IPS-18c (cell line): ENCODE data around the gene PRKCG.

Source experiments
- H3K4me3 ChIP-seq: 2 replicates; pipeline ENCODE4 v1.7.0; 2013; ENCODE audit warnings: low read depth, mild to moderate bottlenecking, low read length, moderate library complexity; ENCODE audit not compliant: insufficient read depth
- H3K9me3 ChIP-seq: one replicate; pipeline ENCODE4 v1.6.1; 2013; ENCODE audit warnings: mild to moderate bottlenecking, low read length, moderate library complexity; ENCODE audit not compliant: control insufficient read depth, insufficient read depth

The PRKCG gene

DNA sequence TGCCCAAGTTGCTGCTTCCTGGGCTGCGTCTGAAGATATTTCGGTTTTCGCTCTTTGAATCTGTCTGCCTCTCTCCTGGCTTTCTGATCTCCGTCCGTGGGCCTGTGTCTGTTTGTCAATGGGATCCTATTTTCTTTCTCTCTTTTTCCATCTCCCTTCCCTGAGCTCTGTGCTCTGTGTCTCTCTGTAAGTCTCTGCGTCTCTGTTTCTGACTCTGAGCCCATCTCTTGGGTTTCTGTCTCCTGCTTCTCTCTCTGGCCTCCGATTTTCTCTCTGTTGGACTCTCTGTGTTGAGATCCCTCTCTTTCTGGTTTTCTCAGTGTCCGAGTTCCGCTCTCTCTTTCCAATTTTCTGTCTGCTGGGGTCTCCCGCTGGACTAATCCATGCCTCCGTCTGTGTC lies 1.7 kb downstream of the PRKCG start:
- Histone ChIP-seq H3K9me3 (peaks cover 2% of the 10 kb centered on the region), H3K4me3 (peak overlapping the region; percentile 36)

DNA sequence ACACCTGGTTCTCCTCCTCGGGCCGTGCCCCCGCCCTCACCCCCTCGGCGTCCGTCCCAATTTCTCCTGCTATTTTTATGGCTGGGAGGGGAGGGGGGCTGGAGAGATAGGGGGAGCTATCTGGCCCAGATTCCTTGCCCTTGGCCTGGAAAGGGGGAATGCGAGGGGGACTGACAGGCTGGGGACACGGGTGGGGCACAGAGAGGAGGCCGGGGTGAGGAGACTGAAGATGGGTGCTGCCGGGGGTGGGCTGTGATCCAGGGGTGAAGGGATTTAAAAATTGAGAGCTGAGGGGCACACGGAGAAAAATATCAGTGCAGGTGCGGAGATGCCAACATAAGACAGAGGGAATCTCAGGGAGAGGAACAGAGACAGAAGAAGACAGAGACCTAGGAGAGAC lies 2.3 kb downstream of the PRKCG start:
- Histone ChIP-seq H3K9me3 (peaks cover 2% of the 10 kb centered on the region), H3K4me3 (peak overlapping the region; percentile 36; the same call in 1 of the 2 replicates)

DNA sequence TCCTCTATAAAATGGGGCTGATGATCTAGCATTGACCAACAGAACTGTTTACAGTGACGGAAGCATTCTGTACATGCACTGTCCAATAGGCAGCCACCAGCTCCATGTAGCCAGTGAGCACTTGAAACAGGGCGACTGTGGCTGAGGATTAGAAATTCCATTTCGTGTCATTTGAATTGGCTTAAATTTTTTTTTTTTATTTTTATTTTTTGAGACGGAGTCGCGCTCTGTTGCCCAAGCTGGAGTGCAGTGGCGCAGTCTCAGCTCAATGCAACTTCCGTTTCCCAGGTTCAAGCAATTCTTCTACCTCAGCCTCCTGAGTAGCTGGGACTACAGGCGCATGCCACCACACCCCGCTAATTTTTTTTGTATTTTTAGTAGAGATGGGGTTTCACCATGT lies 3.0 kb downstream of the PRKCG start:
- Histone ChIP-seq H3K4me3 (no peak overlapping the region), H3K9me3 (peaks cover 2% of the 10 kb centered on the region)

DNA sequence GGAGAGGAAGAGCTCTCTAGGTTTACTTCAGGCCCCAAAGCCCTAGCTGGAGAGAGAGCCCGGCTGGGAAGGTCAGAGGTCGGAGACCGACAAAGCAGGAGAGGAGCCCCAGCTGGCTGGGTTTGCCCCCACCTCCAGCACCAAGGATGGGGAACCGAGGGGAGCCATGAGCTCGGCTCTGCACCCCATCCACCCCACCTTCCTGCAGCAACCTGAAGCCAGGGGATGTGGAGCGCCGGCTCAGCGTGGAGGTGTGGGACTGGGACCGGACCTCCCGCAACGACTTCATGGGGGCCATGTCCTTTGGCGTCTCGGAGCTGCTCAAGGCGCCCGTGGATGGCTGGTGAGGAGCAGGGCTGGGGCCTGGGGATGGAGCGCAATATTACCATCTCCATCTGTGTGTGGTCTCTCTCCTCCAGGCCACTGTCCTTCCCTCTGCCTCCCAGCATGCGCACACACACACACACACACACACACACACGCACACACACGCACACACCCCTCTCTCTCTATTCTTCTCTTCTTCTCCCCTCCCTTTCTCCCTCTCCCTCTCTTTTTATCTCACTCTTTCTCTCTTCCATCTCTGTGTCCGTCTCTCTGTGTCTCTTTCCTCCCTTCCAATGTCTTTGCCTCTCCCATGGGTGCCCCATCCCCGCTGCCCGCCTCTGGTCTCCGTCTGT lies 10.4 kb downstream of the PRKCG start:
- no peaks in the 10 kb centered on the region for H3K9me3 ChIP-seq
- no peak overlapping the region for H3K4me3 ChIP-seq

DNA sequence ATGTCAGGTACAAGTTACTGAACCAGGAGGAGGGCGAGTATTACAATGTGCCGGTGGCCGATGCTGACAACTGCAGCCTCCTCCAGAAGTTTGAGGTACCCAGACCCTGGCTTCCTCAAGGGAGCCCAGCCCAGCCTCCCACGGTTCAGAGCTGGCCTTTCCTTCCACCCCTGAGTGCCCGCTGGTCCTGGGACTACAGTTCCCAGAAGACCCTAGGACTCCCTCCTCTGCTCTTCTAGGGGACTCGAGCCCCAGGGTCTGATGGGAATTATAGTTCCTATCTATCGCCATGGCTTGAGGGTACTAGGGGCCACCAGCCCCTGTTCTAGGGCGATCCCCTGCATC lies 11.0 kb downstream of the PRKCG start:
- no peaks in the 10 kb centered on the region for H3K9me3 ChIP-seq
- H3K4me3 ChIP-seq: no peak overlapping the region

DNA sequence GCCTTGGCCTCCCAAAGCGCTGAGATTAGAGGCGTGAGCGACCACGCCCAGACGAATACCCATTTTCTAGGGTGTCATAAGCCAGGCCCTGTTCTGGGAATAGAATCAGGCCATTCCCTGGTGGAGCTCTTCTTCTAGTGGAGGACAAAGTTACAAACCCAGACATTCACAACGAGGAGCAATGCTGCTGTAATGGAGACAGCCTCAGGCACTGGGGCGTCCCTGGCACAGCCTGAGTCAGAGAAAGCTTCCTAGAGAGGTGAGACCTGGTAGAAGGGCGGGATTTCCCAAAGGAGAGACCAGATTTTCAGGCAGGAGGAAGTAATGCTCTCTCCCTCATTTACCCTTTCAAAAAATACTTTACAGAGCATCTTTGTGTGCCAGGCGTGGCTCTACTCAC lies 12.7 kb downstream of the PRKCG start:
- Histone ChIP-seq H3K4me3 (no peak overlapping the region), H3K9me3 (no peaks in the 10 kb centered on the region)

DNA sequence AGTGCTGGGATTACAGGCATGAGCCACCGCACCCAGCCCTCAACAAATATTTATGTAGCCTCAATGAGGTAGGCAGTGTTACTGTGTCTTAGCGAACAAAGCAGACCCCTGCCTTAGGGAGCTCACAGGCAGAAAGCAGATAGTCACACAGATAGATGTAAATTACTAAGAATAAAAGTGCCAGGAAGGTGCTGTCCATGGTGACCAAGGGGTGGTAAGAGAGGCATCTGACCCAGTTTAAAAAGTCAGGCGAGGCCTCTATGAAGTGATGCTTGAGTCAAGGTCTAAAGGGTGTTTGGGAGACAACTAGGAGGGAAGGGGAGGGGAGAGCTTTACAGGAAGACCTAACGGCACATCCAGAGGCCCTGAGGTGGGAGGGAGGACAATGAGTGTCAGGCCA lies 14.7 kb downstream of the PRKCG start:
- H3K4me3 ChIP-seq: no peak overlapping the region
- H3K9me3 ChIP-seq: no peaks in the 10 kb centered on the region

DNA sequence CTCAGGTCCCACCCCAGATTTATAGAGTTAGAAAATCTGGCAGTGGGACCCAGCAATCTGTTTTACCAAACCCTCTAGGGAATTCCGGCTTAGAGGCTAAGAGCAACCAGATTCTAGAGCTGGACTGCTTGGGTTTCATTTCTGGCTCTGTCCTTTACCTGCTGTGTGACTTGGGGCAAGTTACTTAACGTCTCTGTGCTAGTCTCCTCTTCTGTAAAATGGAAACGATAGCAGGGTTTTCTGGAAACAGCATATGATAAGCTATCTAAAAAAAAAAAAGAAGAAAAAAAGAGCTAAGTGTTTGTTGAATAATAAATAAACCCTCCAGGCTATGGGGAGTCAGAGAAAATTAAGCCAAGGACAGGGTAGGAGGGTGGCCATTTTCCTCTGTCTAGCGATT lies 15.5 kb downstream of the PRKCG start:
- no peak overlapping the region for H3K4me3 ChIP-seq

DNA sequence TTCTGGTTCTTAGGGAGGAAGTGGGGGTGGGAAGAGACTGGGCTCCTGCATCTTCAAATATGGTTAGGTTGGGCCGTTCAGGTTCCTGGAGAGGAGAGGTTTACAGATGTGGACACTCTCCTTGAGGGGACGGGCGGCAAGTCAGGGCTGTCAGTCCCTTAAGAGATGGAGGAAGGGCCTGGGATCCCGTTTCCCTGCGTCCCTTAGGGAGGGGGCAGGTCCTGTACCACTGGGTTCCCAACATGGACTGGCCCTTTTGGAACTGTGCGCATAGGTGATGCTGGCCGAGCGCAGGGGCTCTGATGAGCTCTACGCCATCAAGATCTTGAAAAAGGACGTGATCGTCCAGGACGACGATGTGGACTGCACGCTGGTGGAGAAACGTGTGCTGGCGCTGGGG lies 16.2 kb downstream of the PRKCG start:
- Histone ChIP-seq H3K9me3 (no peaks in the 10 kb centered on the region), H3K4me3 (peak overlapping the region; percentile 65)

More for the DNA sequence above, 15.5 kb downstream of the PRKCG start:
- no peaks in the 10 kb centered on the region for H3K9me3 ChIP-seq

DNA sequence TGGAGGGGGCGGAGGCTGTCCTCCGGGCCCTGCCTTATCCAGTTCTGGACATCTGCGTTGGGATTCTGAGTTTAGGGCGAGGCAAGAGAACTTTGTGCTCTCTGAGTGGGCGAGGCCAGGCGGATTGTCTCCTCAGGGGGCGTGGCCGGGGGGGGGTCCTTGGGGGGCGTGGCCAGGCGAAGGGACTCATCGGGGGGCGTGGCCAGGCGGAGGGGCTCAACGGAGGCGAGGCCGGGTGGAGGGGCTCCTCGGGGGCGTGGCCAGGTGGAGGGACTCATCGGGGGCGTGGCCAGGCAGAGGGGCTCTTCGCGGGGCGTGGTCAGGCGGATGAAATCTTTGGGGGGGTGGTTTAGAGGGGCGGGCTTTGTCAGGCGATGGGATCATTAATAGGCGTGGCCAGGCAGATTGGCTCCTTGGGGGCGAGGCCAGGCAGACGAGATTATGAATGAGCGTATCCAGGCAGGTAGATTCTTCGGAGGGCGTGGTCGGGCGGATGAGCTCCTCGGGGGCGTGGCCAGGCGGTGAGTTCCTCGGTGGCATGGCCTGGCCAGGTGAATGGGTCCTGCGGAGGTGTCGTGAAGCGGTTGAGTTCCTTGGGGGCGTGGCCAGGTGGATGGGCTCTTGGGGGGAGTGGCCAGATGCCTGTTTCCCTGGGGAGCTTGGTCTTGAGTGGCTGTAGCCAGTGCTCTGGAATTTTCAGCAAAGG lies 16.8 kb downstream of the PRKCG start:
- H3K9me3 ChIP-seq: no peaks in the 10 kb centered on the region
- H3K4me3 ChIP-seq: peak overlapping the region; percentile 65

DNA sequence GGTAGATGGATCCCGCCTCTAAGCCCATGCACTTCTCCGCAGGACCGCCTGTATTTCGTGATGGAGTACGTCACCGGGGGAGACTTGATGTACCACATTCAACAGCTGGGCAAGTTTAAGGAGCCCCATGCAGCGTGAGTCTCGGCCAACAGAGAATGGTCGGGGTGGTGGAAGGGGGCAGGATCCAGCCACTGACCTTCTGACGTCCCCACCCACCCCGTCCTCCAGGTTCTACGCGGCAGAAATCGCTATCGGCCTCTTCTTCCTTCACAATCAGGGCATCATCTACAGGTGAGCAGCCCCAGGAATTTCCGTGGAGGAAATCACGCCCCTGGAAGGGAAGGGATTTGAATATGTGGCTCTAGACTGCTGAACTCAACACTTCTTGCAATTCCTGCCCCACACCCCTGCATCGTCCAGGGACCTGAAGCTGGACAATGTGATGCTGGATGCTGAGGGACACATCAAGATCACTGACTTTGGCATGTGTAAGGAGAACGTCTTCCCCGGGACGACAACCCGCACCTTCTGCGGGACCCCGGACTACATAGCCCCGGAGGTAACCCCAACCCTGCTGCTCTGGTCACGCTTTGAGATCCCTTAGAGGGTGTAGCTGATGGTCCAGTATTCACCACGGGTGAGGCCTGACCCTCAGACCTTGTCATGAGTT lies 18.3 kb downstream of the PRKCG start:
- Histone ChIP-seq H3K9me3 (no peaks in the 10 kb centered on the region), H3K4me3 (no peak overlapping the region)

DNA sequence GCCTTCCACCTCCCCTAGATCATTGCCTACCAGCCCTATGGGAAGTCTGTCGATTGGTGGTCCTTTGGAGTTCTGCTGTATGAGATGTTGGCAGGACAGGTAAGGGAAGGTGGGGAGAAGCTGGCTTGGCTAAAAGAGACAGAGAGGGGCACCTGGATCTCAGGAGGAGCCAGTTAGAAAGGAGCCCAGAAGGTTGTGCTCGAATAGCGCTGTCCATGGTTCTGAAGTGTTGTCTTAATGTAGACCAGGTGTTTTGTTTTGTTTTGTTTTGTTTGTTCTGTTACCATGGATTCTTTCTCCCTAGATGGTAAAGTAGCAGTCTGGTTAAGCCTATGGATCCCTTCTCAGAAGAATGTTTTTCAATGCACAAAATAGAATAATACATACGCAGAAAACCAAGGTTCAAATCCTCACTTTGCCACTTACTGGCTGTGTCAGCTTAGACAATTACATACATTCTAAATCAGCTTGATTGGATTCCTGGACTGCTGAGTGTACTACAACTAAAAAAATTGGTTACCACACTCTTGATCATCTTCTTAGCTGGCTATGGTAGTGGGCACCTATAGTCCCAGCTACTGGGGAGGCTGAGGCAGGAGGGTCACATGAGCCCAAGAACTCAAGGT lies 21.2 kb downstream of the PRKCG start:
- no peaks in the 10 kb centered on the region for H3K9me3 ChIP-seq
- no peak overlapping the region for H3K4me3 ChIP-seq

DNA sequence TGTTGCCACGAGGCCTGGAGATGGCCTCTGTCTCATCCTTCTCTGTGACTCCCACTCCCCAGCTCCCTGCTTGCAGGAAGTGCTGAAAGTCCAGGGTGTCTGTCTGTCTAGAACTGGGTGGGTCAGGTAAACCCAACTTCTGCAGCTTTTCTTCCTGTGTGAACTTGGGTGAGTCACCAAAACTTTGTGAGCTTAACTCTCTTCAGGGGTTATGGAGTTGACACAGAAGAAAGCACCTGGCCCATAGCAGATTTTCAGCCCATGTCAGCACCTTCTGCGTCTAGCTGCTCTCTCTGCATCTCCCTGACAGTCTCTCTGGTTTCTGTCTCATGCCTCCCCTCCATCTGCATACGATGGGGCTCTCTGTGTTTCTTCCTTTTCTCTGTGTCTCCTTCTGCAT lies 22.9 kb downstream of the PRKCG start:
- no peaks in the 10 kb centered on the region for H3K9me3 ChIP-seq
- no peak overlapping the region for H3K4me3 ChIP-seq

DNA sequence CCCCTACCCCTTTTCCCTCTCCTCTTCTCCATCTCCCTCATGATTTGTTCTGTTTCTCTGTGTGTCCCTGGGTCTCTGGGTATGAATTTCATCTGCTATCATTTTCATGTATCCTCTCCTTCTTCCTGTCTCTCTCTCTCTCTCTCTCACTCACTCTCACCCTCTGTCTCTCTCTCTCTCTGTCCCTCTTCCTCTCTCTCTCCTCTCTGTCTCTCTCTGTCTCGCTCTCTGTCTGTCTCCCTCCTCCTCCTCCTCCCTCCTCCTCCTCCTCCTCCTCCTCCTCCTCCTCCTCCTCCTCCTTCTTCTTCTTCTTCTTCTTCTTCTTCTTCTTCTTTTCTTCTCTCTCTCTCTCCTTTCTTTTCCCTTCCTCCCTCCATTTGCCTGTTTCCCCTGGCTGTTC lies 23.8 kb downstream of the PRKCG start:
- H3K9me3 ChIP-seq: no peaks in the 10 kb centered on the region
- H3K4me3 ChIP-seq: no peak overlapping the region

DNA sequence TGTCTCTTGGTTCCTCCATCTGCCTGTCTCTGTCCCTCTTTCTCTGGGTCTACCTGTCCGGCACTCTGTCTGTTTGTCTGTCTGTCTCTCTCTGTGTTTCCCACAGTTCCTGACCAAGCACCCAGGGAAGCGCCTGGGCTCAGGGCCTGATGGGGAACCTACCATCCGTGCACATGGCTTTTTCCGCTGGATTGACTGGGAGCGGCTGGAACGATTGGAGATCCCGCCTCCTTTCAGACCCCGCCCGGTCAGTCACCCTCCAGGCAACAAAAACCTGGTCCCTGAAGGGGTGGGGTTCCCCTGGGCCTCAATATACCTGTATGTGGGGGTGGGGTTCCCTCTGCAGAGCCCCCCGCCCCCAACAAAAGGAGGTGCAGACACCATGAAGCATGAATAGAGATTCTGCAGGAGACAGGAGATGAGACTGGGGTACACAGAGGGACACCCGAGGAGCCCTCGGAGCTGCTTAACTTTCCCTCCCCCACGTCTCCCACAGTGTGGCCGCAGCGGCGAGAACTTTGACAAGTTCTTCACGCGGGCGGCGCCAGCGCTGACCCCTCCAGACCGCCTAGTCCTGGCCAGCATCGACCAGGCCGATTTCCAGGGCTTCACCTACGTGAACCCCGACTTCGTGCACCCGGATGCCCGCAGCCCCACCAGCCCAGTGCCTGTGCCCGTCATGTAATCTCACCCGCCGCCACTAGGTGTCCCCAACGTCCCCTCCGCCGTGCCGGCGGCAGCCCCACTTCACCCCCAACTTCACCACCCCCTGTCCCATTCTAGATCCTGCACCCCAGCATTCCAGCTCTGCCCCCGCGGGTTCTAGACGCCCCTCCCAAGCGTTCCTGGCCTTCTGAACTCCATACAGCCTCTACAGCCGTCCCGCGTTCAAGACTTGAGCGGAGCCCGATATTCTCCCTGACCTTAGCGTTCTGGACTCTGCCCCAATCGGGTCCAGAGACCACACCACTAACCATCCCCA lies 24.5 kb downstream of the PRKCG start:
- Histone ChIP-seq H3K4me3 (peak overlapping the region; percentile 58), H3K9me3 (no peaks in the 10 kb centered on the region)

DNA sequence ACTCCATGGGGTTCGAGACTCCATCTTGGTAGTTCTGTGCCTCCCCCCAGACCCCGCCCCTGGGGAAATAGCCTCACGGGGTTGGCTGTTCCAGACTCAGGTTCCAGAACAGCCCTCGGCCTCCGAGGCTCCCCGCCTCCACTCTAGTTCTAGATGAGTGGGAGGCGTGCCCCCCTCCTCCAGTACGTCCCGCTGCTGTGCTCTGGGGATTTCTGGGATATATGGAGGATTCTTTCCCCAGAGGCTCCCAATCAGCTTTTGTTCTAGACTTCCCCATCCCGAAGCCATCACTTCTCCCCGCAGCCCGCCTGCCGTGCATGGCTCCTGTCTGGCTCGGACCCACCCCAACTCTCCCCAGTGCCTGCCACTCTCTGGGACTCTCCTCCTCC lies 25.2 kb downstream of the PRKCG start:
- peak overlapping the region; percentile 54; the same call in 1 of the 2 replicates for H3K4me3 ChIP-seq

DNA sequence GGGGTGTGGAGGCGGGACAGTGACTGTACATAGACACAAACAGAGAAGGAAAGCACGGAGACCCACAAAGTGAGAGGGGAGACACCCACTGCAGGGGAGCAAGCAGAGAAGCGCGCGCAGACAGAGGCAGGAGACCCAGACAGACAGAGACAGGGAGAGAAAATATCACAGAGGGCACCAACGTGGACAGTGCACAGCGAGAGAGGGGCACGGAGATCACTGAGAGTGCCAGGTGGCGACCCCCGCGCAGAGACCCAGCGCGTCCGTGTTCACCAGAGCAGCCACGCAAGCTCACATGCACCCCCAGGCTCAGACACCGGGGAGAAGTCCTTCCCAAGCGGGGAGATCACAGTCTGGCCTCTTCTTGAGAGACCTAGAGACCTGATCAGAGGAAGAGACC lies 25.7 kb downstream of the PRKCG start:
- Histone ChIP-seq H3K4me3 (peak overlapping the region; percentile 54), H3K9me3 (no peaks in the 10 kb centered on the region)

More for the DNA sequence above, 25.2 kb downstream of the PRKCG start:
- no peaks in the 10 kb centered on the region for H3K9me3 ChIP-seq
